ENCODE results near the gene DEGS2. TPM values are rescaled to one million over a fixed set of nuclear protein-coding genes. Genes with fewer than 3 reads are reported as not detected.

Gene DEGS2
- total and polyA plus RNA-seq, 8 donors: 1.2 to 53.0 (median 13.5) TPM

DNA sequence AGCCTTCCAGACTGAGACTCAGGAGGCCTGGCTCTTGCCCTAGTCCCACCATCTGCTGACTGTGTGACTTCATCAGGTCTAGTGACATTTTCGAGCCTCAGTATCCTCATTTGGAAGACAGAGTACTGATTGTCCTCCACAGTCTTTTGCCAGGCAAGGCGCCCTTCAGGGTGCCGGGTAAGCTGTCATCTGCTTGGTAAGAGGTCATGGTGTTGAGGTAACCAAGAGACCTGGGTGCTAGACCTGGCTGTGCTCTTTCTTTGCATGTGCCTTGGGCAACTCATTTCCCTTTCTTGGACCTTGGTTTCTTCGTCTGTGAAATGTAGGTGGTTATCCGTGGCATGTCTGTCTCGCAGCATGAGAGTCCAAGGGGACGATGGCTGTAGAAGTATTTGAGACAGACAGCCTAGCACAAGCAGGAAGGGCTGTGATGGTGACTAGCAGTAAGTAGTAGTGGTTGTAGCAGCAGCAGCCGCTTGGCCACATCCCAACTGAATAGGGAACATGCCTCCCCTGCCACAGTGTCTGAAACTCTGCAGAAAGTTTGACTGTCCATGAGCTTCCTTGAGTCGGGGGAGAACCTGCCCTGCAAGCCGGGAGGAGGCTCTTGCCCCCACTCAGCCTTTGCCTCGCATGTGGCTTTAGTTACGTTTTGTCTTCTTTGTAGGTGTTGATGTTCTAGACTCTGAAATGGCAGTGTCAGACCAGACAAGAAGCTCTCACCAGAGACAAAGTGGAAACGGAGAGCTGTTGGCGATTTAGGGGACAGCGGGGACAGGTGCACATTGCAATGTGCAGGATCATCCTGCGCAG is 53.9 kb downstream of the DEGS2 start:
- H3K9me3 ChIP-seq: no peaks in the 10 kb centered on the region
- H3K36me3 ChIP-seq: peaks cover 0 to 20% (median 5%) of the 10 kb centered on the region in 4 donors
- intact Hi-C loops (cut with DNase I; ENCODE audit: low total_unique reads): loop anchor here (5.0 kb wide), 1 partner anchor 123 kb away; no protein-coding TSS in a partner anchor
- 81 to 90% (median 87%) methylated on average over 16 of the region's 16 CpGs for WGBS, 5 donors
- no peak overlapping the region for H3K4me3 ChIP-seq
- no peaks in the 10 kb centered on the region for H3K27me3 ChIP-seq
- TF ChIP-seq POLR2AphosphoS5 (IDR thresholded peaks at IDR 0.05): no peak
- TF ChIP-seq EP300 (IDR thresholded peaks at IDR 0.05): no peak
- TF ChIP-seq, protein P1, sequence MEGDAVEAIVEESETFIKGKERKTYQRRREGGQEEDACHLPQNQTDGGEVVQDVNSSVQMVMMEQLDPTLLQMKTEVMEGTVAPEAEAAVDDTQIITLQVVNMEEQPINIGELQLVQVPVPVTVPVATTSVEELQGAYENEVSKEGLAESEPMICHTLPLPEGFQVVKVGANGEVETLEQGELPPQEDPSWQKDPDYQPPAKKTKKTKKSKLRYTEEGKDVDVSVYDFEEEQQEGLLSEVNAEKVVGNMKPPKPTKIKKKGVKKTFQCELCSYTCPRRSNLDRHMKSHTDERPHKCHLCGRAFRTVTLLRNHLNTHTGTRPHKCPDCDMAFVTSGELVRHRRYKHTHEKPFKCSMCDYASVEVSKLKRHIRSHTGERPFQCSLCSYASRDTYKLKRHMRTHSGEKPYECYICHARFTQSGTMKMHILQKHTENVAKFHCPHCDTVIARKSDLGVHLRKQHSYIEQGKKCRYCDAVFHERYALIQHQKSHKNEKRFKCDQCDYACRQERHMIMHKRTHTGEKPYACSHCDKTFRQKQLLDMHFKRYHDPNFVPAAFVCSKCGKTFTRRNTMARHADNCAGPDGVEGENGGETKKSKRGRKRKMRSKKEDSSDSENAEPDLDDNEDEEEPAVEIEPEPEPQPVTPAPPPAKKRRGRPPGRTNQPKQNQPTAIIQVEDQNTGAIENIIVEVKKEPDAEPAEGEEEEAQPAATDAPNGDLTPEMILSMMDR (IDR thresholded peaks at IDR 0.05): no peak
- TF ChIP-seq POLR2A (IDR thresholded peaks at IDR 0.05): no peak
- H3K27ac ChIP-seq: peak overlapping the region in 3 of 5 donors; percentile 44 to 65 (median 55)
- DNase-seq: no peak
- peaks cover 22 to 67% (median 57%) of the 10 kb centered on the region in 4 donors for H3K4me1 ChIP-seq

DNA sequence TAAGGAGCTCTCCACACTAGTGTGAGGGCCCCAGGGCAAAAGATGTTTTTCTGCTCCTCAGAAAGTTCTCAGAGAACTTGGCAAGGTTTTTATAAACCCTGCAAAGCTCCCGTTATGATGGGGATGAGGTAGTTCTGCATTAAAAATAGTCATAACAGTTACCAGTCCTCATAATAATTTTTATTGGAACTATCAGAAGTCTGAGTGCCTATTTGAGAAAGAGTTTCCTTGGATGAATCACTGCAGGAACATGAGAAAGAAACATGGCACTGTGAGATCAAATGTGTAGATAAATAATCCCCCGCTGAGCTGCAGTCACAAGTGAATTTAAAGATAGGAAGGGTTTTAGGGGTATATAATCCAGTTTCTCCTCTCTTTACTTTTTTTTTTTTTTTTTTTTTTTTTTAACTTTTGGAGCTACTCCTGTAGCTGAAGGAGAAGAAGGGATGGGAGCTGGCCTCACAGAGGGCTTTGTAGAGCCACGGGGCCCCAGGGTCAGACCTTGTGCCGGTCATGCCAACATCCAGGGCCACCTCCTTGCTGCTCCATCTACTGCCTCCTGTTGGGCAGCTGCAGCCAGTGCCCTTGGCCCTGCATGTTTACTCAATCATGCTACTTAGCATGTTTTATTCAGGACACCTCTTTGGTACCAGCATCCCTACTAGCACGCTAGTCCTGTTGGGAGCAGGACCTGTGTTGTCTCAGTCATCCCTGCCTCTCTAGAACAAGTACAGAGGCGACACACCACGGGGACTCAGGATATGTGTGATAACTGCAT is 54.7 kb downstream of the DEGS2 start:
- TF ChIP-seq, protein P1 (IDR thresholded peaks at IDR 0.05): no peak
- TF ChIP-seq POLR2AphosphoS5 (IDR thresholded peaks at IDR 0.05): no peak
- no peak for TF ChIP-seq POLR2A (IDR thresholded peaks at IDR 0.05)
- TF ChIP-seq EP300 (IDR thresholded peaks at IDR 0.05): no peak
- H3K36me3 ChIP-seq: peaks cover 0 to 12% (median 4%) of the 10 kb centered on the region in 4 donors
- H3K27me3 ChIP-seq: no peaks in the 10 kb centered on the region
- no peak overlapping the region for H3K4me3 ChIP-seq
- no peaks in the 10 kb centered on the region for H3K9me3 ChIP-seq
- peak overlapping the region in 3 of 5 donors; percentile 44 to 65 (median 55) for H3K27ac ChIP-seq
- no peak for DNase-seq
- H3K4me1 ChIP-seq: peaks cover 22 to 67% (median 57%) of the 10 kb centered on the region in 4 donors
- intact Hi-C loops (cut with DNase I; ENCODE audit: low total_unique reads): loop anchor here (5.0 kb wide), 1 partner anchor 122 kb away; no protein-coding TSS in a partner anchor
- WGBS, 5 donors: 68 to 87% (median 82%) methylated on average over 6 to 7 of the region's 7 CpGs

DNA sequence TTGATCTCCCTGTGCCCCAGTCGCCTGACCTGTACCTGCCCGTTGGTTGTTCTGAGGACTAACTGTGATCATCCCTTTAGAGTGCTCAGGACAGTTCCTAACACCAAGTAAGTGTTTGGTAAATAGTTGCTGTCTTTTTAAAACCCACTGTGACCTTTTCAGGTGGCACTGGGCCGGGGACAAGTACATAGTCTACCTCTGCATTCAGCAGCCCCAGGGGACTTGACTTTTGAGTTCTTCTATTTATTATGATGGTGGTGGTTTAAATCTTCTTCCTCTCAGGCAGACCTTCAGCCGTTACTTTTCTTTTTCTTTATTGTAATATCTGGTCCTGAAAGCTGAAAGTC is 55.5 kb downstream of the DEGS2 start:
- H3K27me3 ChIP-seq: no peaks in the 10 kb centered on the region
- peaks cover 22 to 72% (median 57%) of the 10 kb centered on the region in 4 donors for H3K4me1 ChIP-seq
- H3K27ac ChIP-seq: peak overlapping the region in 3 of 5 donors; percentile 43 to 65 (median 44)
- 74 to 77% (median 74%) methylated on average over 4 of the region's 4 CpGs for WGBS, 5 donors
- intact Hi-C loops (cut with DNase I; ENCODE audit: low total_unique reads): no loop called here
- DNase-seq: no peak
- no peak overlapping the region for H3K4me3 ChIP-seq
- no peaks in the 10 kb centered on the region for H3K9me3 ChIP-seq
- no peak for TF ChIP-seq POLR2AphosphoS5 (IDR thresholded peaks at IDR 0.05)
- TF ChIP-seq, protein P1 (IDR thresholded peaks at IDR 0.05): no peak
- H3K36me3 ChIP-seq: peaks cover 0 to 8% (median 3%) of the 10 kb centered on the region in 4 donors

DNA sequence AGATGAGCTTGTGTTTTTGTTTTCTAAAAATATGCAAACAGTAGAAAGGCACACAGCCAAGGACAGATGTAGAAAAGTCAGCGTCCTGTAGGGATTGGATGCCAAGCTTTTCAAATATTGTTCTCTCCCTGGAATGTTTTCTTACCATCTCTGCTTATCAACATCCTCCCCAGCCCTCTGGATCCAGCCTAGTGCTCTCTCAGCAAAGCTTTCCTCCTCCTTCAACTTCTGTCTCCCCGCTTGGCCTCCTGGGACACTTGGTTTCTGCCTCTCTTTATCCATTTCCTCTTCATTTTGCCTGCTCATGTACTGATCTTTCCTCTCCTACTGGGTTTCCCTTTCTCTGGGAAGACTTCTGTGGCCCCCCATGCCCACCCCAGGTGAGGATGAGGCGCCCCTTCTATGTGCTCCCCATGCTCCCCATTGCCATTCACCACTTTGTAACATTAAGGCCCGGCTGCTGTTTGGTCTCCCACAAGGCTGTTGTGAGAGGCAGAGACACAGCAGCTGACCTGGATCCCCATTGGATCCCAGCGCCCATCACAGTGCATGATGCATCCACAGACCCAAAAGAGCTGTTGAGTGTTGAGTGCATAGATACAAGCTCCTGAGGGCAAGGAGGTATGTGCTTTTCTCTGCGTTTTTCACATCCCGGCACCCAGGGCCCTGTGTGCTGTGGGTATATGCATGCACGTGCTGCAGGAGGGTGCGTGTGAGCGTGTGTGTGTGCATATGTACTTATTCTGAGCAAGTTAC is 56.0 kb downstream of the DEGS2 start:
- H3K27me3 ChIP-seq: no peaks in the 10 kb centered on the region
- peaks cover 1 to 14% (median 6%) of the 10 kb centered on the region in 4 donors for H3K36me3 ChIP-seq
- no peak for TF ChIP-seq POLR2A (IDR thresholded peaks at IDR 0.05)
- TF ChIP-seq, protein P1 (IDR thresholded peaks at IDR 0.05): no peak
- no peak for TF ChIP-seq POLR2AphosphoS5 (IDR thresholded peaks at IDR 0.05)
- TF ChIP-seq EP300 (IDR thresholded peaks at IDR 0.05): no peak
- peak overlapping the region in 4 of 5 donors; percentile 17 to 65 (median 44) for H3K27ac ChIP-seq
- H3K4me1 ChIP-seq: peaks cover 19 to 66% (median 52%) of the 10 kb centered on the region in 4 donors
- 68 to 77% (median 75%) methylated on average over 10 of the region's 10 CpGs for WGBS, 5 donors
- no peaks in the 10 kb centered on the region for H3K9me3 ChIP-seq
- DNase-seq: no peak
- H3K4me3 ChIP-seq: no peak overlapping the region
- intact Hi-C loops (cut with DNase I; ENCODE audit: low total_unique reads): no loop called here
